Hepatocyte (in vitro differentiated cells): Measurements from ENCODE around the gene DCAF17.

Source experiments
- CTCF ChIP-seq: fragments of 200-600 bp; sonication (generic); IDR thresholded peaks from 2 replicates; pipeline ENCODE4 v1.5.1; 2016; ENCODE audit warnings: antibody characterized with exemption, mild to moderate bottlenecking; ENCODE audit not compliant: poor library complexity
- EZH2 ChIP-seq: fragments of 200-600 bp; sonication (generic); IDR thresholded peaks from 2 replicates; pipeline ENCODE4 v1.6.1; 2016; ENCODE audit warnings: antibody characterized with exemption, mild to moderate bottlenecking, borderline replicate concordance
- EZH2phosphoT487 ChIP-seq: fragments of 200-600 bp; sonication (generic); IDR thresholded peaks from one replicate; pipeline ENCODE4 v1.6.1; 2018; ENCODE audit warnings: antibody characterized with exemption, mild to moderate bottlenecking, low read depth, moderate library complexity; ENCODE audit not compliant: unreplicated experiment, severe bottlenecking

GRCh38 chr2:171491292-171491691, 57.3 kb downstream of the DCAF17 start:
- TF ChIP-seq CTCF (no peak), EZH2phosphoT487 (no peak), EZH2 (no peak)
